Left ventricle myocardium inferior (tissue), 1 donor: ENCODE measurements around the gene CPT1C. TPM values are rescaled to one million over a fixed set of nuclear protein-coding genes. Genes with fewer than 3 reads are reported as not detected.

Experiments
- DNase-seq: peaks from one replicate; pipeline ENCODE4 v3.0.0-alpha.2; 2020
- H3K27ac ChIP-seq: fragments of 200-600 bp; replicated peaks from 2 replicates; pipeline ENCODE4 v1.8.0; 2021
- H3K27me3 ChIP-seq: fragments of 200-600 bp; 2 replicates; pipeline ENCODE4 v1.8.0; 2021; ENCODE audit warnings: low read depth
- H3K36me3 ChIP-seq: fragments of 200-600 bp; 2 replicates; pipeline ENCODE4 v1.8.0; 2021
- H3K4me1 ChIP-seq: fragments of 200-600 bp; 2 replicates; pipeline ENCODE4 v1.8.0; 2021
- H3K4me3 ChIP-seq: fragments of 200-600 bp; 2 replicates; pipeline ENCODE4 v1.8.0; 2021; ENCODE audit warnings: mild to moderate bottlenecking, moderate library complexity
- H3K9me3 ChIP-seq: fragments of 200-600 bp; replicated peaks from 2 replicates; pipeline ENCODE4 v1.8.0; 2021
- CTCF ChIP-seq: fragments of 200-600 bp; IDR thresholded peaks from 2 replicates; pipeline ENCODE4 v1.8.0; 2021; ENCODE audit warnings: antibody characterized with exemption, mild to moderate bottlenecking, borderline replicate concordance
- intact Hi-C: fragments of 100-400 bp; cut with micrococcal nuclease; formaldehyde crosslinking; loops from one replicate; pipeline ENCODE4 v1.11.0; 2022
- total RNA-seq: library from RNA; stranded (reverse); fragmentation: NEBNext Ultra II Directional; extraction: Animal tissue kit (Norgen Biotek cat#: 25700); gene quantifications from one replicate; pipeline ENCODE4 v1.2.1, GENCODE V29; 2021
- donor health status: DM: no; HTN: yes; CAD: no; lungs with severe emphysema.

Gene CPT1C
- total RNA-seq, 1 donor from 2014 or later = 2.5 TPM

- intact Hi-C loops = no loop called here
- DNase-seq = no peak
- Histone ChIP-seq H3K4me3 (no peak overlapping the region), H3K36me3 (peaks cover 58% of the 10 kb centered on the region), H3K4me1 (peaks cover 45% of the 10 kb centered on the region), H3K9me3 (no peaks in the 10 kb centered on the region), H3K27ac (no peak overlapping the region), H3K27me3 (no peaks in the 10 kb centered on the region)
- no peak for TF ChIP-seq CTCF
Observed at GRCh38 chr19:49645995-49646394, 44.9 kb upstream of the CPT1C start.

GRCh38 chr19:49646586-49646985 lies 44.3 kb upstream of the CPT1C start:
- intact Hi-C loops = no loop called here
- H3K27ac ChIP-seq = no peak overlapping the region

GRCh38 chr19:49651029-49651819 lies 39.7 kb upstream of the CPT1C start:
- intact Hi-C loops = no loop called here
- H3K36me3 ChIP-seq = peaks cover 93% of the 10 kb centered on the region
- no peaks in the 10 kb centered on the region for H3K27me3 ChIP-seq
- H3K27ac ChIP-seq = no peak overlapping the region
- DNase-seq = no peak
- no peaks in the 10 kb centered on the region for H3K4me1 ChIP-seq
- no peak overlapping the region for H3K4me3 ChIP-seq
- H3K9me3 ChIP-seq = no peaks in the 10 kb centered on the region
- no peak for TF ChIP-seq CTCF

More at GRCh38 chr19:49646586-49646985, 44.3 kb upstream of the CPT1C start:
- H3K4me3 ChIP-seq = no peak overlapping the region
- H3K4me1 ChIP-seq = peaks cover 39% of the 10 kb centered on the region
- no peak for TF ChIP-seq CTCF
- H3K36me3 ChIP-seq = peaks cover 64% of the 10 kb centered on the region
- DNase-seq = no peak
- no peaks in the 10 kb centered on the region for H3K9me3 ChIP-seq
- no peaks in the 10 kb centered on the region for H3K27me3 ChIP-seq

GRCh38 chr19:49651820-49652550 lies 38.9 kb upstream of the CPT1C start:
- H3K4me1 ChIP-seq = no peaks in the 10 kb centered on the region
- peaks cover 93% of the 10 kb centered on the region for H3K36me3 ChIP-seq
- no peak for TF ChIP-seq CTCF
- no peak overlapping the region for H3K27ac ChIP-seq
- H3K27me3 ChIP-seq = no peaks in the 10 kb centered on the region
- intact Hi-C loops = no loop called here
- H3K4me3 ChIP-seq = no peak overlapping the region
- H3K9me3 ChIP-seq = no peaks in the 10 kb centered on the region
- DNase-seq = no peak

- no peak for TF ChIP-seq CTCF
- intact Hi-C loops = no loop called here
- no peaks in the 10 kb centered on the region for H3K27me3 ChIP-seq
- H3K27ac ChIP-seq = no peak overlapping the region
- H3K9me3 ChIP-seq = no peaks in the 10 kb centered on the region
- H3K36me3 ChIP-seq = peaks cover 93% of the 10 kb centered on the region
- DNase-seq = no peak
- H3K4me3 ChIP-seq = no peak overlapping the region
- H3K4me1 ChIP-seq = no peaks in the 10 kb centered on the region
Observed at GRCh38 chr19:49652551-49653465, 38.1 kb upstream of the CPT1C start.
